Measurements from ENCODE around the gene CARNS1.

CARNS1 gene

DNA sequence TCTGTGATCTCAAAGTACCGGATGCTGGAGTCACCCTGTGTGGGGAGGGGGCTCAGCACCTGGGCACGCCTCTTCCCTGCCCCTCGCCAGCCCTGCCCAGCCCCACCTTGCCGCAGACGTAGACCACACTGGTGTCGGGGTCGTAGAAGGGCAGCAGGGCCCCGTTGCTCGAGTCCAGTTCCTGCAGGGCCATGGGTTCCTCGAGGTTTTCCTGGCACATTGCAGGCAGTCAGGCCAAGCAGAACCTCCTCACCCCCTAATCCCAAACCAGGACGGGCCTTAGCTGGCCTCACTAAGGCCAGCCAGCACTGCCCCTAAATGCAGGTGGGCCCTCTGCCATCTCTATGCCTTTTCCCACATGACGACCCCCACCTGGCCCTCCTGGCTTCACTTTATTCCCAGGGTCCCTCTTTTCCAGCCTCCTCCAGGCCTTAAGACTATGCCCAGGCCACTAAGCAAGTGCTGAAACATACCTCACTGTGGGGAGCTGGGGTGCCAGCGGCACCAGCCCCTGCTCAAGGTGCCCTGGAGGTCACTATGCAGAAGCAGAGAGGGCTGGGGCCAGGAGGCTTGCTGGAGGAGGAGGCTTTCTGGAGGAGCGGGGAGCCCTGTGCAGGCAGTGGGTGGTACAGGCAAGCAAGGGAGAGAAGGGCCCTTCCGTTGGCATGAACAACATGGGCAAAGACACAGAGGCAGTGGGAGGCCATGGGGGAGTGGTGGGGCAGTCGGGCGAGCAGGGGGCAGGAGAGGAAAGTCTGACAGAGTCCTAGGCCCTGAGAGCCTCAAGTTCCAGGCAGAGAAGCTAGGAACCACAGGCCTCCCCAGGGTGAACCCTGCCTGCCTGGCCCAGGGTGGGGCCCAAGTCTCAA, 25.0 kb downstream of the CARNS1 start:
- DNase-seq: no peak

DNA sequence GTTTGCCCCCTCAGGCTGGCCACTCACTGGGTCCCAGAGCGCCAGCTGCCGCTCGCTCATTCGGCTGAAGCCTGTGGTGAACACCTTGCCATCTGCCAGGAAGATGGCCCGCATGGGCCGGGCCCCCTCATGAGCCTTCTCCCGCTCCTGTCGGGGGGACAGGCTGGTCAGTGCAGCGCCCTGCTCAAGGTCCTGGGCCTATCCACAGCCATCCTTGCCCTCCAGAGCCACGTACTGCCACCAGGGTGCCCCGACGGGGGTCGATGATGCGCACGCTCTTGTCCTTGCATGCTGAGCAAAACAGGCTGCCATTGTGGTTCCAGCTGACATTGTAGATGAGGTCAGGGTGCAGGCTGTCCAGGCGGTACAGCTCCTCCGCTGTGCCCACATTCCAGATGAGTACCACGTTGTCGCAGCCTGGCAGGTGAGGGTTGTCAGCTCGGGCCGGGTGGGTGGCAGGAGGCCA, 25.7 kb downstream of the CARNS1 start:
- no peak for DNase-seq

DNA sequence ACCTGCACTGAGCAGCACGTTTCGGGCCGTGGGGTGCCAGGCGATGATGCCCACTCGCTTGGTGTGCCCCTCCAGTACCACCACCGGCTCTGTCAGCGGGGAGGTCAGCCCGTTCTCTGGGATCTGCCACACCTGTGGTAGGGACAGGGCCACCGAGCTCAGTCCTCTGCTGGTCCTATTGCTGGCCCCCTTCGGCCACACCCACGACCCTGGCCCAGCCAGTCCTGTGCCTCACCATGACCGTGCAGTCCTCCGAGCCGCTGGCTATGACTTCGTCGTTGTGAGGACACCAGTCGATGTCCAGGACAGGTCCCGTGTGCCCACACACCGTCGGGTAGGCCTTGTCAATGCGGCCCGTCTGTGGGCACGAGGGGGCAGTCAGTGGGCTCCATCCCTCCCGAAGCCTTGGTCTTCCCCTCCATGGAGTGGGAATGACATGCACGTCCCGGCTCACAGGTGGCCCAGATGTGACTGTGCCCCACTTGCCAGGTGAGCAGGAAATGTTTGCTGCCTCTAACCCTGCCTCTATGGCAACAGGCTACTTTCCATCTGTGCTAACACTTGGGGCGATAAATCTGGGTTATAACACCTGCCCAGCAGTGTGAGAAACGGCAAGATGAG, 26.4 kb downstream of the CARNS1 start:
- no peak for DNase-seq

DNA sequence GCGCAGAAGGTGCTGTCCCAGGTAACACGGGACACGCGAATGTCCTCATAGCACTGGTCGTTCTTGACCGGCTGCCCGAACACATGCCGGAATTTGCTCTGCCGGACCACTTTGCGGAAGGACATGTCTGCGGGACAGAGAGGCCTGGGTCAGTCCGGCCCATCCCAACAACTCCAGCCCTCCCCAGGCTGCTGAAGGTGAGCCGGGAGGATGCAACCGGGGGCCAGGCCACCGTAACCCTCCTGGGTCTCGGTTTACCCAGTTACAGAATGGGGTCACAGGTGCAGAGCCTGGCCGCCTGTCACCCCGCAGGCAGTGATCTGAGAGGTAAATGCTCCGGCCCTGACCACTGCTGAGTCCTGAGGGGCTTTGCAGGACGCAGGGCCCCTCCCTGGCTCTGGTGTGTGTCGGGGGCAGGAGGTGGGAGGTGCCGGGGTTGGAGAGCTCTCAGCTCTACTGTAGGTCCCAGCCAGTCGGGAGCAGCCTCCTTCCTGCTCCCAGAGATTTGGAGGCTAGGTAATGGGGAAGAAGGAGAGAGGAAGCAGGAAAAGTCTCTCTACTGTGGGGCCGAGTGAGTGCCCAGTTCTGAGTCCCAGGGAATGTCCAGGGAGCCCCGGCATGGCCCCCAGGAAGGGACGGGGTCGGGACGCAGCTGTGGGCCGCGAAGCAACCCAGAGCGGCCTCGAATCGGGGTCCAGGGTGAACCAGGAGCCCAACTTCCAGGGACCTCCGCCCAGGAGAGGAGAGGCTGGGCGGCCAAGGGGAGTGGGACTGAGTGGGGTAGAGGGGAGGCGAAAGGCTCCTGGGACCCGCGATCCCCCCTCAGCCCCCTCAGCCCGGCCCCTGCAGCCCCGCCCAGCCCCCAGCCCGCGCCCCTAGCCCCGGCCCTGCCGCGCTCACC, 27.3 kb downstream of the CARNS1 start:
- DNase-seq: no peak

DNA sequence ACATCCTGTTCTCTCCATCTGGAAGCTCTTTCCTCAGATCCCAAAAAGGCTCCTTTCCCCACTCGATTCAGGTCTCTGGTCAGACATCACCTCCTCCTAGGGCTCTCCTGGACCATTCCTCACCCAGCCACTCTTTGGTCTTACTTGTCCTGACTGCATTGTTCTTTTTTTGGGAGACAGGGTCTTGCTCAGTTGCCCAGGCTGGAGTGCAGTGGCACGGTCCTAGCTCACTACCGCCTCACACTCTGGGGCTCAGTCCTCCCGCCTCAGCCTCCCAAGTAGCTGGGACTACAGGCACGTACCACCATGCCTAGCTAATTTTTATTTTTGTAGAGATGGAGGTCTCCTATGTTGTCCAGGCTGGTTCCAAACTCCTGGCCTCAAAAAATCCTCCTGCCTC, 30.0 kb downstream of the CARNS1 start:
- no peak for DNase-seq

DNA sequence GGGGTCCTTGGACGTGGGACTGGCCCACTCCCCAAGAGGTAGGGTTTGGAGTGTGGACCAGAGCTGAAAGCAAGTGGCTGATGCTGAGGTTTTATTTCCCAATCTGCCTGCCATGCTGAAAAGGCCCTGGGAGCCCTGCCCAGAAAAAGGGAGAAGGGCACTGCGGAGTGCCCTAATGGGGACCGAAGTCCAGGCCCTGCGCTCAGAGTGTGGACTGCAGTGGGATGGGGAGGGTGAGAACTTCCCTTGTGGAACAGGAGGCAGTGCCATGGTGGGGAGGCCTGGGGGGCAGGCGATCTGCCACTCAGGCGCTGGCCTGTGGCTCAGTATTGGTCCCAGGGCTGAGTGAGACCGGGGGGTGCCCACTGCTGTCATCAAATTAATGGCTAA, 32.7 kb downstream of the CARNS1 start:
- DNase-seq: no peak

DNA sequence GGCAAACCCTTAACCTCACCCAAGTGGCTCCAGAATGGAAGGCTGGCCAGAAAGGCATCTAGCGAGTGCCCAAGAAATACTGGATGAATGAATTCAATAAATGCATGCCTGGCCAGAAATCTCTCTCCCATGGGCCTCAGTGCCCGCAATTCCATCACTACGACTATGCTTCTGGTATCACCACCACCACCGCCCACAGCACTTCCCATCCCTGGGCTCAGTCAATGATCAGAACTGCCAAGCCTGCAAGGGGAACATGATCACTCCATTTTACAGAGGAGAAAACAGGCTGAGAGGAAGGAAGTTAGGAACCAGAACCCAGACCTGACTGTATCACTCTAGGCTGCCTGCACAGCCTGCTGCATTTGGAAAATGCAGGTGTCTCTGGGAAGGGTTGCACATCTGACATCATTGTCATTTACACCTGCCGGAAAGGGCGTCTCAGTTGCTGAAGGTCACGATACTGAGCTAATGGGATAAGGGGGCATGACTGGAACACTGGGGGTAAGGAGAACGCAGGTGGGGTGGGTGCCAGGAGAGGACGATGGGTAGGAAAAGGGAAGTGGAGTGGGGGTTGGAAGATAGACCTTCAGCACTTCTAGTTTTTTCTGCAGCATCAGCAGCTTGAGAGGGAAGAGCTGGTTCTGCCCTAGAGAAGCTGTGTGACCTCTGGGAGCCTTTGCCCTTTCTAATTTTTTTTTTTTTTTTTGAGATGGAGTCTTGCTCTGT, 33.8 kb downstream of the CARNS1 start:
- DNase-seq: no peak

DNA sequence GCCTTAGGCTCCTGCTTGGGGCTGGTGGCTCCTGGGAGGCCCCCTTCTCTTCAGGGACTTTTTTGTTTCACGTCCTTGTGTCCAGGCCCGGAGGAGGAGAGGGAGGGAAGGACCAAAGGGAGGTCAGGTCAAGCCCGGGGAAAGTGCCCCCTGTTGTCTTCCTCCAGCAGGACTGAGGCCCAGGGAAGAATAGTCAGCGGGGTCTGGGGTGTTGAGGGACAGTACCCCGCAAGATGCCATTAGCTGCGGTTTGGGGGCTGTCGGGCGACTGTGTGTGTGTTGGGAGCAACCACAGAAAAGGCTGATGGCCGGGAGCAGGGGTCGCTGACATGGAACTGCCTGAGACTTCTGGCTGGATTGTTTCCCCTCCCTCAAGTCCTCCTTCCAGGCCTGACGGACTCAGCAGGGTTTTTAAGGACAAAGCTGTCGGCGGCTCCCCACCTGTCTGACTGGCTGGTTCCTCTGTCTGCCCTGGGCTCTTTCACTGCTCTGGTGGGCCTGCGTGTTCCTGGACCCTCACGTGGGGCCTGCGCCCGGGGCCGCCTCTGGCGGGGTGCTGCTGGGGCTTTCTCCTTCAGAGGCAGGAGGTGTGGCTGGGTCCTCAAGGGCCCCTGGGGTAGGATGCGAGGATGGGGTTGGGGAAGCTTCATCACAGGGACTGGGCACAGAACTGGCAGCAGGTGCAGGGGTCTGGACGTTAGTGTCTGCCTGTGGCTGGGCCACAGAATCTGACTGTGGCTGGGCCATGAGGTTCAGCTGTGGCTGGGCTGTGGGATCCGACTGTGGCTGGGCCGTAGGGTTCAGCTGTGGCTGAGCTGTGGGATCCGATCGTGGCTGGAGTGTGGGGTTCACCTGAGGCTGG, 35.5 kb downstream of the CARNS1 start:
- DNase-seq: no peak

DNA sequence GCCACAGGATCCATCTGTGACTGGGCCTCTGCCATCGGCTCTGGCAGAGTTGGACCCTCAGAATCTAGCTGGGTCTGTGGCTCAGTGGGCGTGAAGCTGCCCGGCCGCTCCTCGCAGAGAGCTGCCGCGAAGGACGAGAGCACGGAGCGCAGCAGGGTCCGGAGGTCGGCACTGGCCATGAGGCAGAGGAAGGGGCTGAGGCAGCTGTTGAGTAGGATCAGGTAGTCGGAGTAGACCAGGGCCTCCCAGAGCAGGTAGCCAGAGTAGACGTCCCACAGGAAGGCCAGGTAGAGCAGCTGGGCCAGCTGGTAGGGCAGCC, 36.1 kb downstream of the CARNS1 start:
- DNase-seq: no peak

DNA sequence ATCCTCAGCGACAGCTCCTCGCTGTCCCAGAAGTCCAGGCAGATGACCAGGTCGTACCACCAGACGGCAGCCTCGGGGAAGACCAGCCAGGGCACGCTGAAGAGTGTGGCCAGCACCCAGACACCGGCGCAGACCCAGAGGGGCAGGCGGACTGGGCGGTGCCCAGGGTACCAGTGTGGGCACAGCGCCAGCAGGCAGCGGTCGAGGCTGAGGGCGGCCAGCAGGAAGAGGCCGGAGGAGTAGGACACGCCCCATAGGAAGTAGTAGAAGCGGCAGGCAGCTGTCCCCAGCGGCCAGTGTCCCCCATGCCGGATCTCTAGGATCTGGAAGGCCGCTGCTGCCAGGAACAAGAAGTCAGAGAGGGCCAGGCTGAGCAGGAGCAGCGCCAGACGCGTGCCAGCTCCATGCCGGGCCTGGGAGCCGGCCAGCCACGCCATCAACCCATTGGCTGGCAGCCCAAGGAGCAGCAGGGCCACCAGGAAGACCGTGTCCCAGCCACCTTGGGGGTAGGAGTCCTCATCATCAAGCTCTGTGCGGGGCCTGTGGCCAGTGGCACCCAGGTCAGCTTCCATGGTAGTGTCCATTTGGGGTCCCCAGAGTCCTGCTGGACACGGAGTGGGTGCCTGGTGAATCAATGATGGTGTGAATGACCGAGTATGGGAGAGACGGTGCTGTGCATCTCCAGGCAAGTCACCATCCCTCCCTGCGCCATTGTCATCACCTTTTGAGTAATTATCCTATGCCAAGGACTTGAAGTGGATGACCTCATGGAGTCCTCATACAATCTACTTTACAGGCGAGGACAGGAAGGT, 36.9 kb downstream of the CARNS1 start, which contains the start of gene GPR152:
Gene GPR152 (minus strand): TSS at position 589 of the 812 bp plus-strand sequence. CDS start 5 bp downstream, at position 584.
- DNase-seq: peak in 9 of 51 donors; percentile 11 to 31 (median 22)

DNA sequence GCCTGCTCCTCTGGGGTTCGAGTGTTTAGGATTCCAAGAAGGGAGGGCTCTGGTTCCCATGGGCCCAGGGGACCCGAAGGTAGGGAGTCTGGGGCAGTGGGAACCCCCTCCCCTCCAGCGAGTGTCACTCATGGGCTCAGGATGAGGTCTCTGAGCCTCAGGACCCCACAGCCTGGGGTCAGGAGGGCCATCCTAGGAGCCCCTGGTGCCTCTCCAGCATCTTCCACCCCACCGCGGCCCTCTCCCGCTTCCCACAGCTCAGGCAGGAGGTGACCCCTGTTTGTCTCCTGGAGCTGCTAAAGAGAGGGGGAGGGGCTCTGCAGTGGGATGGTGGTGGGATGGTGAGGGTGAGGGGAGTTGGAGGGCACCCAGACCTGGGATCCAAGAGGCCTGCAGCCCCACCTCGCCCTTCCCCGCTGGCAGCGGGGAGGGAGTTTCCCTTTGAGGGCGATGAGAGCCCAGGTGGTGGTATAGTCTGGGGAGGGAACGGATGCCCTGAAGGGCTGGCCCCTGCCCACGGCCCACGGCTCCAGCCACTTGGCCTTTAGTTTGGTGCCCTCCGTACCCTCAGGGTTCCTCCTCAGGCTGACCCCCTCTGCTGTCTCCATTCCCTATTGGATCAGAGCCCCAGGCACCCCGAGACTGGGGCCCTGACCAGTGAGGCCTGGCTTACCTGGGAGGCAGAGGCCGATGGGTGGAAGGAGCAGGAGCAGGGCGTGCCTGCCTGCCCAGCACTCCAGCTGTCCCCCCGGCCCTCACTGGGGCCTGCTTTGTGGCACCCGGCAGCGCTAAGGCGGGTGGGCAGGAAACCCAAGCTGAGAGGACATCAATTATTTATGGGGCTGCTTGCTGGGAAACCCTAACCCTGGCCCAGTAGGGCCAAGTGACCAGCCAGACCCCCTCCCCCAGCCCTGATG, 38.6 kb downstream of the CARNS1 start:
- DNase-seq: no peak

DNA sequence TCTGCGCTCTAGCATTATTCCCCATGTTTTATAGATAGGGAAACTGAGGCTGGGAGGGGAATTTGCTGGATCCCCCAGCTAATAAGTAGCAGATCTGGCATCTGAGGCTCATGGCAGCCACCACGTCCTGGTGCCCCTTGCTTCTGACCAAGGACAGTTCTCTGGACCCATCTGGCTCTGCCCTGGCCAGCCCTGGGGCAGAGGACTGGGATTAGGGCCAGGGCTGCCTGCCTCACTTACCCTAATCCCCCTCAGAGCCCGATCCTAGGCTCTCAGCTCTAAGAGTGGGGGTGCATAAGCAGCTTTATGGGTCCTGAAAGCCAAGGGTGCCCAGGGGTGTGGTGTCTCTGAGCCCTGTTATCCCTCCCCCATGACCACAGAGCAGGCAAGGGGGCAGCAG, 39.6 kb downstream of the CARNS1 start, which contains the start of gene CABP4:
Gene CABP4 (plus strand): TSS at position 301 of the 400 bp plus-strand sequence. CDS start 70 bp downstream, at position 371.
- DNase-seq: no peak

DNA sequence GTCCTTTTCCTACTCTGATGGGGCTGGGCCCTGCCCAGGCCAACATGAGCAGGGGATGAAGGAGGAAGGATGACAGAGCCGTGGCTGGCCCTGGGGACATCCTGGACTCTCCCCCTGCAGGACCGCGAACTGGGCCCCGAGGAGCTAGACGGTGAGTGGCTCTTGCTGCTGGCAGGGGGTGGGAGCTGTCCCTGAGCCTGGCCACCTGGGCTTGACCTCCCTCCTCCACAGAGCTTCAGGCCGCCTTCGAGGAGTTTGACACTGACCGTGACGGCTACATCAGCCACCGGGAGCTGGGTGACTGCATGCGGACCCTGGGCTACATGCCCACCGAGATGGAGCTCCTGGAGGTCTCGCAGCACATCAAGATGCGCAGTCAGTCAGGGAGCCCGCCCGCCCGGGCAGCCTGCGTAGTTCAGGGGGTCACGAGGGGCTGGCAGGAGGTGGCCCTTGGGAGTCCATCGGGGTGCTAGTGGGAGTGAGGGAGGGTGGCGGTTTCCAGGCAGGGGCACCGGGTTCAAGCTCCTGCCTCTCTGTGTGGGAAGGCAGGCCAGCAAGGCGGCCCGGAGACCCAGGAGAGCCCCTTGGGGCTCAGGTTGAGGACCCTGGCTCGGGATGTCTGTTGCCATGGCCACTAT, 40.7 kb downstream of the CARNS1 start:
- DNase-seq: no peak

DNA sequence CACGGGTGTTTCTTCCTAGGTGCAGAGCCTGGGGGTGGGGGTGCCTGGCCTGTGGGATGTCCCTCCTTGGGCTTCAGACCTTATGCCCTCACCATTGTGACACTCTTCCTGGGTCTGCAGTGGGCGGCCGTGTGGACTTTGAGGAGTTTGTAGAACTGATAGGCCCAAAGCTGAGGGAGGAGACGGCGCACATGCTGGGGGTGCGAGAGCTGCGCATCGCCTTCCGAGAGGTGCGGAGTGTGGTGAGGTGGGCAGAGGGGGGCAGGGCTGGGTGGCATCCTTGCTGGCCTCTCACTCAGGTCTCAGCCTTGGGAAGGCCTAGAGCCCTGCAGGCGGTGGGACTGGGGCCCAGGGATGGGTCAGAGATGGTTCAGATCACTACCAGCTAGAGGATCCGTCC, 42.0 kb downstream of the CARNS1 start:
- no peak for DNase-seq

DNA sequence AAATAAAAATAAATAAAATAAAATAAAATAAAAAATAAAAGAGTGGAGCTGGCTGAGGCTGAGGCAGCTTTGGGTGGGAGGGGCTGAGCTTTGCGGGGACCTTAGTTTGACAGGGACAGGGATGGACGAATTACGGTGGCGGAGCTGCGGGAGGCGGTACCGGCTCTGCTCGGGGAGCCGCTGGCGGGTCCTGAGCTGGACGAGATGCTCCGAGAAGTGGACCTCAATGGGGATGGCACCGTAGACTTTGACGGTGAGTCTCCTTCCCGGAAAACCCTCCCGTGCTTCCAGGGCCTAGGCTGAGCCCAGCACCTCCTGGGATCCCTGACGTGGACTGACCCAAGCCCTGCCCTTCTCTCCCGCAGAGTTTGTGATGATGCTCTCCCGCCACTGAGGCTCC, 42.8 kb downstream of the CARNS1 start:
- DNase-seq: no peak

DNA sequence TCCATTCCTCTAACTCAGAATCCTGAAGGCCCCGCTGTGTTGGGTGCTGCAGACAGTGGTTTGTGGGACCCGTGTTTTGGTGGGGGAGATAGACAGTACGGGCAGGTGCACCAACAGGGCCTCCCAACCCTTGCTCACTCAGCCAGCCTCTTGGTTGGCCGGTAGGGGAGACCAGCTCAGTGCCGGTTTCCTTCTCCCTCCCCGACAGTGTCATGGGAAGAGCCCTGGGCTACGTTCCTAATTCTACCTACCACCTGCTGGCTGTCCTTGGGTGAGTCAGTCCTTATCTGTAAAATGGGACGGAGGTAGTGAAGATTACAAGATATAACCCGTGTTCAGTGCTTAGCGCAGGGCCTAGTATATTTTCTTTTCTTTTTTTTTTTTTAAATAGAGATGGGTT, 47.7 kb downstream of the CARNS1 start:
- DNase-seq: no peak

DNA sequence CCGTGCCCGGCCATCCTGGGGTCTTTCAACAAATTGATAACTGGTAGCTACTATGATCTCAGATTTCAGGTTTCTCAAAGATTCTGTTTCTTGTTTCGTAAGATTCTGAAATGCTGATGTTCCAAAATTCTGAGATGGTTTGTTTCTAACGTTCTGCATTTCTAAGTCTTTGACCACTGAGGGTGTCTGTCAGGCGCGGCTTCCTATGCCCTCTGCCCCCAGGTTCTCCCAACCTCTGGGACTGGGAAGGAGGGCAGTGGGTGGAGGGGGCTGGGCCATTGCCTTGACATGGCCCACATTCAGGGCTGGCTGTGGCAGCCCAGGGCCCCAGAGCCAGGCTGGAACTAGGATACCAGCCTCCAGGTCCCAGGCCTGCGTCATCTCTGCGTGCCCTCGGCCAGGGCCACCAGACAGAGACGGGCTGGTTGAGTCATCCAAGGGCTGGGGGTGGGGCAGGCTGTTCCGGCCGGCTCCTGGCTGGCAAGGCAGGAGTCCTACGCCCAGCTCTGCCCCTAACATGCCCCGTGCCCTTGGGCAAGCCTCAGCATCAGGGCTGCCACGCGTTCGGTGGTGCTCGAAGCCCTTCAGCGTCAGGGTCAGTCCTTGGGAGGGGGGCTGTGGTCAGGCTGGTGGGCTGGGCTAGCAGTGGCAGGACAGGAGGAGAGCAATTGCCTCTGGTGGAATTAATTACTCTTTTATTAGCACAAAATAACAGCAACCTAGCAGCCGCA, 48.4 kb downstream of the CARNS1 start:
- DNase-seq: peak in 19 of 51 donors; percentile 7 to 73 (median 48)
